ENCODE data around the gene TFF2.

Gene TFF2

GRCh38 chr21:42364304-42364865, 13.6 kb upstream of the TFF2 start:
- DNase-seq, result no peak

GRCh38 chr21:42363312-42363711, 12.5 kb upstream of the TFF2 start:
- DNase-seq, result no peak

- DNase-seq, result no peak
Observed at GRCh38 chr21:42362700-42363099, 11.9 kb upstream of the TFF2 start.

GRCh38 chr21:42362198-42362597, 11.4 kb upstream of the TFF2 start:
- no peak for DNase-seq

- DNase-seq, result no peak
Observed at GRCh38 chr21:42361286-42361685, 10.5 kb upstream of the TFF2 start.

GRCh38 chr21:42360317-42360716, 9.5 kb upstream of the TFF2 start:
- DNase-seq, result no peak

- no peak for DNase-seq
Observed at GRCh38 chr21:42358937-42359336, 8.1 kb upstream of the TFF2 start.

- no peak for DNase-seq
Observed at GRCh38 chr21:42358261-42358660, 7.5 kb upstream of the TFF2 start.

- DNase-seq, result no peak
Observed at GRCh38 chr21:42357307-42357706, 6.5 kb upstream of the TFF2 start.

GRCh38 chr21:42356650-42357049, 5.9 kb upstream of the TFF2 start:
- DNase-seq, result no peak

- no peak for DNase-seq
Observed at GRCh38 chr21:42356046-42356445, 5.3 kb upstream of the TFF2 start.

- no peak for DNase-seq
Observed at GRCh38 chr21:42353623-42354022, 2.8 kb upstream of the TFF2 start.

- no peak for DNase-seq
Observed at GRCh38 chr21:42352441-42353095, 1.8 kb upstream of the TFF2 start.

- DNase-seq, result no peak
Observed at GRCh38 chr21:42351626-42352440, 1.0 kb upstream of the TFF2 start.

GRCh38 chr21:42350318-42350910, 380 bp downstream of the TFF2 start:
- no peak for DNase-seq

GRCh38 chr21:42349420-42350317, 1.1 kb downstream of the TFF2 start:
- DNase-seq, result no peak

- DNase-seq, result no peak
Observed at GRCh38 chr21:42348762-42349161, 2.0 kb downstream of the TFF2 start.

- DNase-seq, result no peak
Observed at GRCh38 chr21:42347601-42348327, 3.0 kb downstream of the TFF2 start.

- no peak for DNase-seq
Observed at GRCh38 chr21:42346866-42347600, 3.8 kb downstream of the TFF2 start.

GRCh38 chr21:42346441-42346840, 4.4 kb downstream of the TFF2 start:
- no peak for DNase-seq

GRCh38 chr21:42344631-42345030, 6.2 kb downstream of the TFF2 start:
- no peak for DNase-seq
